Transverse colon (tissue), 4 donors: ENCODE data around the gene GBX1.

Experiments
- EP300 ChIP-seq: sonication (generic); formaldehyde crosslinking; IDR thresholded peaks from one replicate; pipeline ENCODE4 v1.6.1; 2017; ENCODE audit warnings: antibody characterized with exemption, low read depth
- POLR2A ChIP-seq: fragments of 450-650 bp; IDR thresholded peaks from one replicate; pipeline ENCODE4 v1.6.1; 2016; ENCODE audit warnings: antibody characterized with exemption, mild to moderate bottlenecking, moderate library complexity
- POLR2AphosphoS5 ChIP-seq, 3 donors: sonication (generic); formaldehyde crosslinking; IDR thresholded peaks; one replicate each; pipeline ENCODE4 v1.6.1; 2016; ENCODE audit warnings: antibody characterized with exemption in 3 of 3
- TF ChIP-seq, protein P1 (sequence below), 5 experiments: fragments of 200-600 bp in 3 of 5; fragments of 450-650 bp in 2 of 5; sonication (generic) in 3 of 5; IDR thresholded peaks; 1 replicate in 2 of 5; 2 replicates in 3 of 5; pipeline ENCODE4 v1.5.1; 2016 to 2017; ENCODE audit warnings: antibody characterized with exemption in 5 of 5, inconsistent platforms in 3 of 5, mild to moderate bottlenecking in 2 of 5, moderate library complexity in 1 of 5

DNA sequence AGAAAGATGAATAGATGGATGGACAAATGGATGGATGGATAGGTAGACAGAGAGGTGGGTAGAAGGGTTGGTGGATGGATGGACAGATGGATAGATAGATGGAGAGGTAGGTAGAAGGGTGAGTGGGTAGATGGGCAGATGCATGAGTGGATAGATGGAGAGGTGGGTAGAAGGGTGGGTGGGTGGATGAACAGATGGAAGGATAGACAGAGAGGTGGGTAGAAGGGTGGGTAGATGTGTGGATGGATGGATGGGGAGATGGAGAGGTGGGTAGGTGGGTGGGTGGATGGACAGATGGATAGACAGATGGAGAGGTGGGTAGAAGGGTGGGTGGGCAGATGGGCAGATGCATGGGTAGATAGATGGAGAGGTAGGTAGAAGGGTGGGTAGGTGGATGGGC, 30.4 kb upstream of the GBX1 start:
- TF ChIP-seq POLR2A (no peak), POLR2AphosphoS5 (IDR thresholded peaks at IDR 0.05) (no peak), EP300 (no peak)
- TF ChIP-seq, protein P1, sequence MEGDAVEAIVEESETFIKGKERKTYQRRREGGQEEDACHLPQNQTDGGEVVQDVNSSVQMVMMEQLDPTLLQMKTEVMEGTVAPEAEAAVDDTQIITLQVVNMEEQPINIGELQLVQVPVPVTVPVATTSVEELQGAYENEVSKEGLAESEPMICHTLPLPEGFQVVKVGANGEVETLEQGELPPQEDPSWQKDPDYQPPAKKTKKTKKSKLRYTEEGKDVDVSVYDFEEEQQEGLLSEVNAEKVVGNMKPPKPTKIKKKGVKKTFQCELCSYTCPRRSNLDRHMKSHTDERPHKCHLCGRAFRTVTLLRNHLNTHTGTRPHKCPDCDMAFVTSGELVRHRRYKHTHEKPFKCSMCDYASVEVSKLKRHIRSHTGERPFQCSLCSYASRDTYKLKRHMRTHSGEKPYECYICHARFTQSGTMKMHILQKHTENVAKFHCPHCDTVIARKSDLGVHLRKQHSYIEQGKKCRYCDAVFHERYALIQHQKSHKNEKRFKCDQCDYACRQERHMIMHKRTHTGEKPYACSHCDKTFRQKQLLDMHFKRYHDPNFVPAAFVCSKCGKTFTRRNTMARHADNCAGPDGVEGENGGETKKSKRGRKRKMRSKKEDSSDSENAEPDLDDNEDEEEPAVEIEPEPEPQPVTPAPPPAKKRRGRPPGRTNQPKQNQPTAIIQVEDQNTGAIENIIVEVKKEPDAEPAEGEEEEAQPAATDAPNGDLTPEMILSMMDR (IDR thresholded peaks at IDR 0.05): no peak
